HepG2 (cell line): ENCODE data around the gene POC1B. TPM values are rescaled to one million over a fixed set of nuclear protein-coding genes. Genes with fewer than 3 reads are reported as not detected.
A peak's percentile ranks its signal among the peaks of the same experiment; 100 is the strongest.

ENCODE experiments used
- AKNA ChIP-seq: sonication (generic); formaldehyde crosslinking; IDR thresholded peaks from 2 replicates; pipeline ENCODE4 v1.4.0; 2020; ENCODE audit warnings: missing genetic modification reagents, borderline replicate concordance
- ATF1 ChIP-seq: IDR thresholded peaks from 2 replicates; pipeline ENCODE4 v1.6.1; 2016; ENCODE audit warnings: mild to moderate bottlenecking, control low read depth
- CTCF ChIP-seq: sonication (generic); formaldehyde crosslinking; IDR thresholded peaks from 2 replicates; pipeline ENCODE4 v1.5.0; 2020; ENCODE audit warnings: mild to moderate bottlenecking, missing genetic modification reagents, moderate library complexity
- ELF3 ChIP-seq: IDR thresholded peaks from 2 replicates; pipeline ENCODE4 v1.6.1; 2016; ENCODE audit warnings: missing genetic modification reagents, missing compliant biosample characterization
- HMG20B ChIP-seq: conservative IDR thresholded peaks from 2 replicates; pipeline ENCODE4 v1.6.1; 2016; ENCODE audit warnings: missing genetic modification reagents, missing compliant biosample characterization
- HOXA5 ChIP-seq: sonication (generic); formaldehyde crosslinking; IDR thresholded peaks from 2 replicates; pipeline ENCODE4 v1.4.0; 2020; ENCODE audit warnings: missing genetic modification reagents
- NR2F1 ChIP-seq, 2 experiments: fragments of 450-650 bp in 1 of 2; formaldehyde crosslinking in 1 of 2; IDR thresholded peaks; 2 replicates each; pipeline versions ENCODE4 v1.5.0 to v1.6.1; 2016 to 2020; ENCODE audit warnings: mild to moderate bottlenecking in 1 of 2, missing compliant biosample characterization in 1 of 2, missing genetic modification reagents in 1 of 2, moderate library complexity in 1 of 2
- RAD21 ChIP-seq: fragments of 450-650 bp; formaldehyde crosslinking; IDR thresholded peaks from 2 replicates; pipeline ENCODE4 v1.5.0; 2020; ENCODE audit warnings: mild to moderate bottlenecking
- ZEB1 ChIP-seq: IDR thresholded peaks from 2 replicates; pipeline ENCODE4 v1.6.1; 2012; ENCODE audit warnings: mild to moderate bottlenecking, low read depth, inconsistent platforms; ENCODE audit not compliant: insufficient replicate concordance
- ZNF646 ChIP-seq: sonication (generic); formaldehyde crosslinking; IDR thresholded peaks from 2 replicates; pipeline ENCODE4 v1.9.0; 2021; ENCODE audit warnings: mild to moderate bottlenecking, missing genetic modification reagents
- ZNF709 ChIP-seq: sonication (generic); formaldehyde crosslinking; IDR thresholded peaks from 2 replicates; pipeline ENCODE4 v1.5.0; 2020; ENCODE audit warnings: mild to moderate bottlenecking, missing genetic modification reagents
- polyA plus RNA-seq, 8 experiments: library from polyadenylated mRNA; depleted of rRNA in 3 of 8; stranded (reverse) in 7 of 8; unstranded in 1 of 8; fragments of >200 nt; fragmentation: Illumina TruSeq in 4 of 8; extraction: Trizol in 4 of 8; gene quantifications; 2 replicates each; pipeline versions ENCODE4 v1.2.1 to v1.2.3, GENCODE V29; 2011 to 2016; ENCODE audit warnings: low read depth in 4 of 8, missing spikeins in 1 of 8, mixed read lengths in 1 of 8; ENCODE audit not compliant: insufficient read depth in 1 of 8
- total RNA-seq, 5 experiments: library from RNA; depleted of rRNA; stranded (reverse); fragments of >200 nt; fragmentation: Illumina TruSeq; extraction: Trizol; gene quantifications; 2 replicates each; pipeline ENCODE4 v1.2.3, GENCODE V29; 2016; ENCODE audit warnings: low read depth in 1 of 5

The POC1B gene
- total and polyA plus RNA-seq, 2 of the 13 experiments (the other 11 are each of a cell fraction or from before 2014, with no cell fraction given) = 9.3 to 11.0 TPM

- TF ChIP-seq HOXA5 (CRISPR knock-in tag) (0 out of 2 replicates have a peak, but pooled peaks have one; percentile 34), HMG20B (no peak), CTCF (CRISPR knock-in tag) (peak; percentile 87), ELF3 (CRISPR knock-in tag) (peak; percentile 23; the same call in 1 of the 2 replicates), ZNF646 (CRISPR knock-in tag) (no peak), RAD21 (CRISPR knock-in tag) (peak; percentile 84), ZNF709 (CRISPR knock-in tag) (0 out of 2 replicates have a peak, but pooled peaks have one; percentile 45), ATF1 (CRISPR knock-in tag) (peak; percentile 16; the same call in 1 of the 2 replicates), ZEB1 (no peak), NR2F1 (CRISPR knock-in tag; IDR thresholded peaks at IDR 0.05) (no peak), AKNA (no peak)
Observed at GRCh38 chr12:89542912-89543592, 17.2 kb upstream of the POC1B start (continued).
